K562 (cell line): Measurements from ENCODE around the gene NLGN4X. TPM values are rescaled to one million over a fixed set of nuclear protein-coding genes. Genes with fewer than 3 reads are reported as not detected.

Experiments used
- ATAC-seq: fragments of 200-7000 bp; cut with Tn5 transposase; 3 replicates; pipeline ENCODE4 v1.9.1; 2020; ENCODE audit warnings: moderate library complexity
- BruUV-seq: library from RNA; stranded (reverse); fragments of 400-500 nt; replicated peaks from 2 replicates; lab custom pipeline; 2021; lab: Mats Ljungman, UMichigan
- CTCF ChIA-PET: fragments of 300-600 bp; formaldehyde crosslinking; extraction: SDS; loops from one replicate; lab custom pipeline; 2021; ENCODE audit warnings: low intra/inter-chr PET ratio; lab: Yijun Ruan, JAX
- POLR2A ChIA-PET: fragments of 300-600, 350-650 bp; sonication (Branson Sonifier 250); formaldehyde crosslinking; extraction: SDS; loops from one replicate; lab custom pipeline; 2021; ENCODE audit warnings: antibody characterized with exemption, inconsistent platforms; lab: Yijun Ruan, JAX
- DNase-seq, 4 experiments: peaks; one replicate each; pipeline versions ENCODE4 v3.0.0 to v3.0.0-alpha.2; 2011 to 2018; ENCODE audit warnings: low spot score in 3 of 4, mixed read lengths in 3 of 4; ENCODE audit errors: extremely low read depth in 1 of 4
- FAIRE-seq: peaks from 2 replicates; lab custom pipeline; 2011; peaks lifted over from hg19 to GRCh38; lab: Jason Lieb, UNC
- H2AFZ ChIP-seq: 2 replicates; pipeline ENCODE4 v1.6.0; 2011; ENCODE audit warnings: low read depth, low read length, control low read depth, inconsistent platforms
- H3K27ac ChIP-seq: fragments of 200-600 bp; 3 replicates; pipeline ENCODE4 v1.8.0; 2011; ENCODE audit warnings: low read depth, mild to moderate bottlenecking, control low read depth, inconsistent platforms, low read length, moderate library complexity, mixed read lengths; ENCODE audit errors: extremely low read depth
- H3K27me3 ChIP-seq, 2 experiments: fragments of 300-600 bp in 1 of 2; 2 replicates in 1 of 2; 3 replicates in 1 of 2; pipeline versions ENCODE4 v1.6.0 to v1.8.0; 2011; ENCODE audit warnings: inconsistent platforms in 2 of 2, low read length in 2 of 2, mild to moderate bottlenecking in 1 of 2, mixed read lengths in 1 of 2, moderate library complexity in 1 of 2; ENCODE audit not compliant: control insufficient read depth in 2 of 2, insufficient read depth in 2 of 2
- H3K36me3 ChIP-seq: fragments of 300-600 bp; 3 replicates; pipeline ENCODE4 v1.8.0; 2011; ENCODE audit warnings: mild to moderate bottlenecking, low read length, inconsistent platforms; ENCODE audit not compliant: control insufficient read depth, insufficient read depth
- H3K4me1 ChIP-seq, 2 experiments: fragments of 200-600 bp in 1 of 2; replicated peaks in 1 of 2; 2 replicates in 1 of 2; 3 replicates in 1 of 2; pipeline versions ENCODE4 v1.5.1 to v1.8.0; 2011; ENCODE audit warnings: inconsistent platforms in 2 of 2, low read length in 2 of 2, mild to moderate bottlenecking in 1 of 2, mixed read lengths in 1 of 2, moderate library complexity in 1 of 2; ENCODE audit not compliant: control insufficient read depth in 2 of 2, insufficient read depth in 2 of 2
- H3K4me2 ChIP-seq: 2 replicates; pipeline ENCODE4 v1.6.1; 2011; ENCODE audit warnings: low read length, control low read depth, inconsistent platforms, mixed read lengths; ENCODE audit not compliant: insufficient read depth
- H3K4me3 ChIP-seq: fragments of 200-600 bp; sonication (generic), shearing (Covaris generic); 2 replicates; pipeline ENCODE4 v1.5.1; 2016; ENCODE audit warnings: control low read depth, inconsistent platforms
- H3K79me2 ChIP-seq: fragments of 200-600 bp; 3 replicates; pipeline ENCODE4 v1.8.0; 2011; ENCODE audit warnings: low read length, inconsistent platforms; ENCODE audit not compliant: control insufficient read depth, insufficient read depth
- H3K9ac ChIP-seq, 2 experiments: 2 replicates each; pipeline versions ENCODE4 v1.6.0 to v1.6.1; 2011; ENCODE audit warnings: low read depth in 2 of 2, low read length in 2 of 2, control low read depth in 1 of 2, inconsistent platforms in 1 of 2, mild to moderate bottlenecking in 1 of 2, mixed read lengths in 1 of 2; ENCODE audit not compliant: insufficient read depth in 1 of 2
- H3K9me1 ChIP-seq: one replicate; pipeline ENCODE4 v1.6.0; 2011; ENCODE audit warnings: inconsistent platforms, mild to moderate bottlenecking, low read length, moderate library complexity; ENCODE audit not compliant: control insufficient read depth, insufficient read depth
- H3K9me3 ChIP-seq: replicated peaks from 2 replicates; pipeline ENCODE4 v1.5.1; 2011; ENCODE audit warnings: low read depth, low read length, inconsistent platforms; ENCODE audit not compliant: control insufficient read depth, insufficient read depth
- H4K20me1 ChIP-seq: replicated peaks from 2 replicates; pipeline ENCODE4 v1.6.1; 2011; ENCODE audit warnings: low read length, inconsistent platforms, mixed read lengths; ENCODE audit not compliant: control insufficient read depth, insufficient read depth
- BRD9 ChIP-seq: fragments of 450-650 bp; IDR thresholded peaks from 2 replicates; pipeline ENCODE4 v1.6.1; 2018; ENCODE audit warnings: low read depth; ENCODE audit not compliant: partially characterized antibody
- DDX20 ChIP-seq: fragments of 450-650 bp; IDR thresholded peaks from 2 replicates; pipeline ENCODE4 v1.6.1; 2016; ENCODE audit warnings: missing genetic modification characterization, low read depth, mild to moderate bottlenecking, missing compliant biosample characterization, moderate library complexity
- MYC ChIP-seq, 2 experiments: fragments of 250-450 bp in 1 of 2; sonication (Bioruptor Pico) in 1 of 2; IDR thresholded peaks; 2 replicates each; pipeline versions ENCODE4 v1.5.1 to v1.6.1; 2012 to 2021; ENCODE audit warnings: low read depth in 2 of 2, borderline replicate concordance in 1 of 2, improper control_type of control experiment in 1 of 2, low read length in 1 of 2, mild to moderate bottlenecking in 1 of 2, moderate library complexity in 1 of 2
- XRCC4 ChIP-seq: IDR thresholded peaks from one replicate; pipeline ENCODE4 v1.6.1; 2011; ENCODE audit not compliant: insufficient read depth, insufficient read length; ENCODE audit errors: extremely low read depth
- ZC3H11A ChIP-seq: IDR thresholded peaks from 2 replicates; pipeline ENCODE4 v1.6.1; 2012; ENCODE audit warnings: low read depth, low read length, improper control_type of control experiment
- ZC3H4 ChIP-seq: sonication (generic); formaldehyde crosslinking; IDR thresholded peaks from 2 replicates; pipeline ENCODE4 v1.9.0; 2021; ENCODE audit warnings: missing genetic modification reagents, borderline replicate concordance
- ZNF764 ChIP-seq: fragments of 250-450 bp; sonication (Bioruptor Pico); IDR thresholded peaks from 2 replicates; pipeline ENCODE4 v1.4.0; 2020; ENCODE audit warnings: low read depth, mild to moderate bottlenecking, moderate library complexity
- ZNF785 ChIP-seq: fragments of 250-450 bp; sonication (Bioruptor Pico); IDR thresholded peaks from 2 replicates; pipeline ENCODE4 v1.4.0; 2020; ENCODE audit warnings: mild to moderate bottlenecking
- WGBS: fragments of 100-300 bp; shearing (Covaris generic); methylation state at CpG from one replicate; pipeline ENCODE4 v1.1.6; 2016; ENCODE audit warnings: low coverage, mixed read lengths; ENCODE audit not compliant: insufficient coverage; ENCODE audit errors: missing lambda C conversion rate; 5-methylcytosine and 5-hydroxymethylcytosine counted together
- in situ Hi-C: fragments of 300-500 bp; cut with MboI; formaldehyde crosslinking; loops from 4 replicates; pipeline ENCODE4 v1.15.0; 2018; ENCODE audit warnings: inconsistent platforms, mixed read lengths
- intact Hi-C: fragments of 100-400 bp; cut with micrococcal nuclease; formaldehyde crosslinking; loops from 2 replicates; pipeline ENCODE4 v1.14.2; 2022
- polyA plus RNA-seq, 8 experiments: library from polyadenylated mRNA; depleted of rRNA in 4 of 8; stranded (reverse) in 5 of 8; unstranded in 3 of 8; fragments of >200 nt; fragmentation: Nextera tagmentation in 2 of 8; fragmentation: Illumina TruSeq in 1 of 8; extraction: Ambion mirVana in 2 of 8; extraction: Trizol in 1 of 8; gene quantifications; 2 replicates each; pipeline versions ENCODE4 v1.2.1 to v1.2.3, GENCODE V29; 2011 to 2014; ENCODE audit warnings: inconsistent platforms in 1 of 8, missing spikeins in 1 of 8
- total RNA-seq, 7 experiments: library from RNA; depleted of rRNA in 6 of 7; stranded (reverse); fragments of >200 nt in 6 of 7; fragmentation: Illumina TruSeq in 2 of 7; extraction: Trizol in 2 of 7; gene quantifications; 2 replicates each; pipeline versions ENCODE4 v1.2.1 to v1.2.3, GENCODE V29; 2011 to 2021; ENCODE audit warnings: low replicate concordance in 1 of 7
- TF ChIP-seq, protein P1 (sequence below): fragments of 450-650 bp; IDR thresholded peaks from 2 replicates; pipeline ENCODE4 v1.6.1; 2016; ENCODE audit warnings: mild to moderate bottlenecking, moderate library complexity

The NLGN4X gene
- total and polyA plus RNA-seq, 9 of the 15 experiments (the other 6 are each of a cell fraction or from before 2014, with no cell fraction given): 0.07 TPM; not detected in 8

DNA sequence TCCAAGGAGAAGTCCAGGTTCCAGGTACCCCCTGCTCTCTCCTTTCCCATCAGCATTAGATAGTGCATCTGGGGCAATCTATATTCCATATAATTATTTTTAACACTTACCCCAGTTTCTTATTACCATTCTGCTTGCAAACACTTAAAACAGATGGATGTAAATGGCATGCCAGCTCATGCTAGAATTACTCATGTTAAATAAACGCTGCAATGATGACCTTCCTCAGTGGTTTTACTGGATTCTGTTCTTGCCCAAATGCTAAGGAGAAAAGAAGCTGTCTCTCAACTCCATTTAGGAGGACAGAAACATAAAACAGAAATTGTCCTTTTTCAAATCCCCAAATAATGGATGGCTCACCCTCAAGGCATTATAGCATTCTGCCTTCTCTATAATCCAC lies 161.1 kb downstream of the NLGN4X start:
- ChIA-PET CTCF (no interaction called here), POLR2A (no interaction called here)
- Histone ChIP-seq H3K4me2 (no peak overlapping the region), H3K79me2 (no peaks in the 10 kb centered on the region), H3K27me3 (no peaks in the 10 kb centered on the region), H3K9me1 (no peaks in the 10 kb centered on the region), H3K36me3 (no peaks in the 10 kb centered on the region), H2AFZ (no peak overlapping the region), H3K9me3 (no peaks in the 10 kb centered on the region), H4K20me1 (no peaks in the 10 kb centered on the region), H3K9ac (no peak overlapping the region), H3K4me1 (no peaks in the 10 kb centered on the region), H3K27ac (no peak overlapping the region), H3K4me3 (no peak overlapping the region)
- 0% methylated on average over 1 of the region's 1 CpG for WGBS
- intact Hi-C loops (no loop called here), in situ Hi-C loops (no loop called here)
- ATAC-seq (no peak), DNase-seq (no peak), FAIRE-seq (no peak)
- no TSS peak for BruUV-seq
- TF ChIP-seq ZC3H4: no peak
- TF ChIP-seq ZC3H11A: no peak
- no peak for TF ChIP-seq DDX20 (tag)
- TF ChIP-seq ZNF764 (CRISPR knock-in tag): no peak
- no peak for TF ChIP-seq MYC (IDR thresholded peaks at IDR 0.05; ENCODE audit: low read depth, low read length)
- no peak for TF ChIP-seq MYC (CRISPR knock-in tag; IDR thresholded peaks at IDR 0.05; ENCODE audit: borderline replicate concordance, low read depth)
- no peak for TF ChIP-seq ZNF785
- TF ChIP-seq, protein P1, sequence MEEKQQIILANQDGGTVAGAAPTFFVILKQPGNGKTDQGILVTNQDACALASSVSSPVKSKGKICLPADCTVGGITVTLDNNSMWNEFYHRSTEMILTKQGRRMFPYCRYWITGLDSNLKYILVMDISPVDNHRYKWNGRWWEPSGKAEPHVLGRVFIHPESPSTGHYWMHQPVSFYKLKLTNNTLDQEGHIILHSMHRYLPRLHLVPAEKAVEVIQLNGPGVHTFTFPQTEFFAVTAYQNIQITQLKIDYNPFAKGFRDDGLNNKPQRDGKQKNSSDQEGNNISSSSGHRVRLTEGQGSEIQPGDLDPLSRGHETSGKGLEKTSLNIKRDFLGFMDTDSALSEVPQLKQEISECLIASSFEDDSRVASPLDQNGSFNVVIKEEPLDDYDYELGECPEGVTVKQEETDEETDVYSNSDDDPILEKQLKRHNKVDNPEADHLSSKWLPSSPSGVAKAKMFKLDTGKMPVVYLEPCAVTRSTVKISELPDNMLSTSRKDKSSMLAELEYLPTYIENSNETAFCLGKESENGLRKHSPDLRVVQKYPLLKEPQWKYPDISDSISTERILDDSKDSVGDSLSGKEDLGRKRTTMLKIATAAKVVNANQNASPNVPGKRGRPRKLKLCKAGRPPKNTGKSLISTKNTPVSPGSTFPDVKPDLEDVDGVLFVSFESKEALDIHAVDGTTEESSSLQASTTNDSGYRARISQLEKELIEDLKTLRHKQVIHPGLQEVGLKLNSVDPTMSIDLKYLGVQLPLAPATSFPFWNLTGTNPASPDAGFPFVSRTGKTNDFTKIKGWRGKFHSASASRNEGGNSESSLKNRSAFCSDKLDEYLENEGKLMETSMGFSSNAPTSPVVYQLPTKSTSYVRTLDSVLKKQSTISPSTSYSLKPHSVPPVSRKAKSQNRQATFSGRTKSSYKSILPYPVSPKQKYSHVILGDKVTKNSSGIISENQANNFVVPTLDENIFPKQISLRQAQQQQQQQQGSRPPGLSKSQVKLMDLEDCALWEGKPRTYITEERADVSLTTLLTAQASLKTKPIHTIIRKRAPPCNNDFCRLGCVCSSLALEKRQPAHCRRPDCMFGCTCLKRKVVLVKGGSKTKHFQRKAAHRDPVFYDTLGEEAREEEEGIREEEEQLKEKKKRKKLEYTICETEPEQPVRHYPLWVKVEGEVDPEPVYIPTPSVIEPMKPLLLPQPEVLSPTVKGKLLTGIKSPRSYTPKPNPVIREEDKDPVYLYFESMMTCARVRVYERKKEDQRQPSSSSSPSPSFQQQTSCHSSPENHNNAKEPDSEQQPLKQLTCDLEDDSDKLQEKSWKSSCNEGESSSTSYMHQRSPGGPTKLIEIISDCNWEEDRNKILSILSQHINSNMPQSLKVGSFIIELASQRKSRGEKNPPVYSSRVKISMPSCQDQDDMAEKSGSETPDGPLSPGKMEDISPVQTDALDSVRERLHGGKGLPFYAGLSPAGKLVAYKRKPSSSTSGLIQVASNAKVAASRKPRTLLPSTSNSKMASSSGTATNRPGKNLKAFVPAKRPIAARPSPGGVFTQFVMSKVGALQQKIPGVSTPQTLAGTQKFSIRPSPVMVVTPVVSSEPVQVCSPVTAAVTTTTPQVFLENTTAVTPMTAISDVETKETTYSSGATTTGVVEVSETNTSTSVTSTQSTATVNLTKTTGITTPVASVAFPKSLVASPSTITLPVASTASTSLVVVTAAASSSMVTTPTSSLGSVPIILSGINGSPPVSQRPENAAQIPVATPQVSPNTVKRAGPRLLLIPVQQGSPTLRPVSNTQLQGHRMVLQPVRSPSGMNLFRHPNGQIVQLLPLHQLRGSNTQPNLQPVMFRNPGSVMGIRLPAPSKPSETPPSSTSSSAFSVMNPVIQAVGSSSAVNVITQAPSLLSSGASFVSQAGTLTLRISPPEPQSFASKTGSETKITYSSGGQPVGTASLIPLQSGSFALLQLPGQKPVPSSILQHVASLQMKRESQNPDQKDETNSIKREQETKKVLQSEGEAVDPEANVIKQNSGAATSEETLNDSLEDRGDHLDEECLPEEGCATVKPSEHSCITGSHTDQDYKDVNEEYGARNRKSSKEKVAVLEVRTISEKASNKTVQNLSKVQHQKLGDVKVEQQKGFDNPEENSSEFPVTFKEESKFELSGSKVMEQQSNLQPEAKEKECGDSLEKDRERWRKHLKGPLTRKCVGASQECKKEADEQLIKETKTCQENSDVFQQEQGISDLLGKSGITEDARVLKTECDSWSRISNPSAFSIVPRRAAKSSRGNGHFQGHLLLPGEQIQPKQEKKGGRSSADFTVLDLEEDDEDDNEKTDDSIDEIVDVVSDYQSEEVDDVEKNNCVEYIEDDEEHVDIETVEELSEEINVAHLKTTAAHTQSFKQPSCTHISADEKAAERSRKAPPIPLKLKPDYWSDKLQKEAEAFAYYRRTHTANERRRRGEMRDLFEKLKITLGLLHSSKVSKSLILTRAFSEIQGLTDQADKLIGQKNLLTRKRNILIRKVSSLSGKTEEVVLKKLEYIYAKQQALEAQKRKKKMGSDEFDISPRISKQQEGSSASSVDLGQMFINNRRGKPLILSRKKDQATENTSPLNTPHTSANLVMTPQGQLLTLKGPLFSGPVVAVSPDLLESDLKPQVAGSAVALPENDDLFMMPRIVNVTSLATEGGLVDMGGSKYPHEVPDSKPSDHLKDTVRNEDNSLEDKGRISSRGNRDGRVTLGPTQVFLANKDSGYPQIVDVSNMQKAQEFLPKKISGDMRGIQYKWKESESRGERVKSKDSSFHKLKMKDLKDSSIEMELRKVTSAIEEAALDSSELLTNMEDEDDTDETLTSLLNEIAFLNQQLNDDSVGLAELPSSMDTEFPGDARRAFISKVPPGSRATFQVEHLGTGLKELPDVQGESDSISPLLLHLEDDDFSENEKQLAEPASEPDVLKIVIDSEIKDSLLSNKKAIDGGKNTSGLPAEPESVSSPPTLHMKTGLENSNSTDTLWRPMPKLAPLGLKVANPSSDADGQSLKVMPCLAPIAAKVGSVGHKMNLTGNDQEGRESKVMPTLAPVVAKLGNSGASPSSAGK: no peak
- TF ChIP-seq XRCC4: no peak
- TF ChIP-seq BRD9: no peak
